Coronary artery (tissue), 2 donors: ENCODE measurements around the gene KRR1.

Source experiments
- DNase-seq: peaks from one replicate; pipeline ENCODE4 v3.0.0-alpha.2; 2017; ENCODE audit warnings: low spot score
- H3K27ac ChIP-seq, 2 donors: fragments of 200-600 bp; sonication (generic); one replicate each; pipeline ENCODE4 v1.5.1; 2016 to 2019
- H3K4me3 ChIP-seq: fragments of 200-600 bp; sonication (generic); 2 replicates; pipeline ENCODE4 v1.5.1; 2016; ENCODE audit warnings: mild to moderate bottlenecking, moderate library complexity
- CTCF ChIP-seq: fragments of 200-600 bp; sonication (generic); IDR thresholded peaks from one replicate; pipeline ENCODE4 v1.5.1; 2019; ENCODE audit warnings: antibody characterized with exemption

The KRR1 gene

GRCh38 chr12:75478116-75478794 is 33.2 kb downstream of the KRR1 start:
- TF ChIP-seq CTCF = no peak
- DNase-seq = no peak
- H3K4me3 ChIP-seq = no peak overlapping the region
- H3K27ac ChIP-seq = peak overlapping the region; percentile 23 to 42

DNA sequence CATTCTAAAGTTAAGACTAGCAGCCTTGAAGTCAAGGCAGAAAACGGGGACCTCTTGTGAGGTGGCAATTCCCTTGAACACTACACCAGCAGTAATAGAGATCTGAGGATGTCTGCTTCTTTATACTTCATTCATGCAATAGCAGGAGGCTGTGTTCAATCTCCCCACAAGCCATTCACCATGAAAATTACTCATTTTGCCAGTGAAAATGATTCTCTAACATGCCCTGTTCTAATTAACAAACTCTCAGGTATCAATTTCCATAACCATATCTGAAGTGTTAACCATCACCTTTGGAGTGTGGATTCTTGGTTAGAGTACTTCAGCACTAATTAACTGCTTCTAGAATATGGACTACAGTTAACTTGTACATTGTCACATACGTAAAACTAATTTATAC is 34.3 kb downstream of the KRR1 start:
- TF ChIP-seq CTCF = no peak
- no peak overlapping the region for H3K4me3 ChIP-seq
- no peak for DNase-seq
- H3K27ac ChIP-seq = no peak overlapping the region

DNA sequence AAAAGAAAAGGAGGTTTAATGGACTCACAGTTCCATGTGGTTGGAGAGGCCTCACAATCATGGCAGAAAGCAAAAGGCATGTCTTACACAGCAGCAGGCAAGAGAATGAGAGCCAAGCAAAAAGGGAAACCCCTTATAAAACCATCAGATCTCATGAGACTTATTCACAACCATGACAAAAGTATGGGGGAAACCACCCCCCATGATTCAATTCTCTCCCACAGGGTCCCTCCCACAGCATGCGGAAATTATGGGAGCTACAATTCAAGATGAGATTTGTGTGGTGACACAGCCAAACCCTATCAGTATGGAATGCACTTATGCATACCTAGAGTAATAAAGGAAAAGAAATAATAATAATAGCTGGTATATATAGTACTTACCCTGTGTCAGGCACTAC is 35.3 kb downstream of the KRR1 start:
- no peak for DNase-seq
- Histone ChIP-seq H3K4me3 (no peak overlapping the region), H3K27ac (no peak overlapping the region)
- TF ChIP-seq CTCF = no peak

GRCh38 chr12:75474116-75474515 is 37.3 kb downstream of the KRR1 start:
- no peak for TF ChIP-seq CTCF
- DNase-seq = no peak
- Histone ChIP-seq H3K27ac (no peak overlapping the region), H3K4me3 (no peak overlapping the region)

DNA sequence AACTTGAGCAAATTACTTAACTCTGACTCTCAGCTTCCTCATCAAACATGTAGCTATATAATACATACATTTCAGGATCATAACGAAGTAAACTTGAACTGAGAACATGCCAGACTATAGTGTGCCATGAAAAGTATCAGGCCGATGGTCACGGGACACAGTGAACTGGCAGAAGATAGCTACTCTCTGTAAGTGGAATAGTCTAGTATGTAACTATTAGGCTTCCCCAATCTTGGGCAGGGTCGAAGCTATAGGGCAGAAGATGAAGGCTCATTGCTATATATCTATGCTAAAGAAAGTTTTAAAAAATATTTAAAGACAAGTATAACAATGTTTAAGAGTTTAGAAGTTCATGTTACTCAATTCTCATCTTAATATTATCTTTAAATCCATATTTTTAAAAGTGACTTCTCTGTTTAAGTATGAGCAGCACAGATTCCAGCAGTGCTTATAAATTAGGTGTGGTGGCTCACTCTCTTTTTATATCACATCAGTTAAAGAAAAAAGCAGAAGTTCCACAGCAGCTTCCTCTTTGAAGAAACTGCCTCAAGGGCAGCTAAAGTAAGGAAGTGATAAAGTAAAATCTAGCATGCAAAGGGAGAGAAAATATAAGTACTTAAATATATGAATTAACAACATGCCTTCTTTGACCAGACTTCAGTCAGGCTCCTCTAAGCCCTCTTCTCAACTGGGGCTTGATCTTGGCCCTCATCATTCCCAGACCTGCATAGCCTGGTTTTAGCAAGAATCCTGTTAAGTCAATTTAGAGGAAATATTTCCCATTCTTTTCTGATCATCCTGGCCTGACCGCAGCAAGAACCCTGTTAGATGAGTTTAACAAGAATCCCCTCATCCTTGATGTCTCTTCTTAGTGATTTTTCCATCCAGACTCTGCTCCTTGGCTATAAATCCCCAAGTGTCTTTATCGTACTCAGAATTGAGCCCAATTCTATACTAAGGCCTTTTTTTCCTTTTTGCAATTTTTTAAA is 39.2 kb downstream of the KRR1 start:
- Histone ChIP-seq H3K27ac (no peak overlapping the region), H3K4me3 (no peak overlapping the region)
- no peak for TF ChIP-seq CTCF
- DNase-seq = no peak

DNA sequence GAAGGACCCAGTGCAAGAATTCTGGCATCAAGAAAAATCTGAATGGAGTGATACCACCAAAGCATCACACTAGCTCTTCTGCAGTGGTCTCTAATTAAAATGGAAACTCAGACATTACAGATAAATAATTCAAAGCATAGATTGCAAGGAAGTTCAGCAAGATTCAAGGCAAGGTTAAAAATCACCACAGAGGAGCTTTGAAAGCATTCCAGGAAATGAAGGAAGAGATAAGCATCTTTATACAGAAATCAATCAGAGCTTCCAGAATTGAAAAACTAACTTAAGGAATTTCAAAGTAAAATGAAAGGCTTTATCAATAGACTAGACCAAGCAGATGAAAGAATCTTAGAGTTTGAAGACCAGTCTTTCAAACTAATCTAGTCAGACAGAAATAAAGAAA is 51.2 kb downstream of the KRR1 start:
- no peak overlapping the region for H3K4me3 ChIP-seq
- no peak for DNase-seq
- no peak for TF ChIP-seq CTCF
- no peak overlapping the region for H3K27ac ChIP-seq
